GM12878 (cell line): ENCODE results near the gene AUNIP. TPM values are rescaled to one million over a fixed set of nuclear protein-coding genes. Genes with fewer than 3 reads are reported as not detected.

ENCODE experiments used
- ATF2 ChIP-seq: IDR thresholded peaks from 2 replicates; pipeline ENCODE4 v1.6.1; 2012; ENCODE audit warnings: low read length, inconsistent platforms
- BMI1 ChIP-seq: fragments of 450-650 bp; IDR thresholded peaks from 2 replicates; pipeline ENCODE4 v1.6.1; 2016; ENCODE audit warnings: mild to moderate bottlenecking, moderate library complexity, borderline replicate concordance
- CHD1 ChIP-seq: IDR thresholded peaks from 2 replicates; pipeline ENCODE4 v1.6.1; 2012; ENCODE audit warnings: low read depth, low read length, improper control_type of control experiment
- E4F1 ChIP-seq: fragments of 450-650 bp; IDR thresholded peaks from 2 replicates; pipeline ENCODE4 v1.6.1; 2018; ENCODE audit warnings: borderline replicate concordance, mild to moderate bottlenecking; ENCODE audit not compliant: partially characterized antibody
- GABPA ChIP-seq: IDR thresholded peaks from 2 replicates; pipeline ENCODE4 v1.6.1; 2014; ENCODE audit warnings: antibody characterized with exemption, low read depth, mild to moderate bottlenecking, inconsistent platforms
- IKZF2 ChIP-seq, 2 experiments: fragments of 450-650 bp; IDR thresholded peaks; 2 replicates each; pipeline ENCODE4 v1.6.1; 2017; ENCODE audit warnings: mild to moderate bottlenecking in 2 of 2, moderate library complexity in 2 of 2
- MEF2A ChIP-seq: IDR thresholded peaks from 2 replicates; pipeline ENCODE4 v1.6.1; 2011; ENCODE audit warnings: low read depth, mild to moderate bottlenecking, low read length, moderate library complexity; ENCODE audit not compliant: insufficient read depth
- NBN ChIP-seq: fragments of 450-650 bp; IDR thresholded peaks from 2 replicates; pipeline ENCODE4 v1.6.1; 2016
- POLR2A ChIP-seq: IDR thresholded peaks from 2 replicates; pipeline ENCODE4 v1.6.1; 2011; ENCODE audit warnings: low read depth, mild to moderate bottlenecking, low read length
- RCOR1 ChIP-seq: conservative IDR thresholded peaks from 2 replicates; pipeline ENCODE4 v1.6.1; 2012; ENCODE audit warnings: low read depth, low read length, improper control_type of control experiment
- RELA ChIP-seq: fragments of 450-650 bp; IDR thresholded peaks from 2 replicates; pipeline ENCODE4 v1.8.0; 2014; ENCODE audit warnings: borderline replicate concordance; ENCODE audit not compliant: partially characterized antibody
- SIN3A ChIP-seq: IDR thresholded peaks from 2 replicates; pipeline ENCODE4 v1.6.1; 2012; ENCODE audit warnings: low read depth, low read length, improper control_type of control experiment
- SPI1 ChIP-seq: IDR thresholded peaks from 2 replicates; pipeline ENCODE4 v1.6.1; 2011; ENCODE audit warnings: low read depth, mild to moderate bottlenecking, low read length, moderate library complexity, borderline replicate concordance; ENCODE audit not compliant: insufficient read depth
- SREBF2 ChIP-seq: IDR thresholded peaks from 2 replicates; pipeline ENCODE4 v1.6.1; 2012; ENCODE audit warnings: mild to moderate bottlenecking, low read length
- STAT1 ChIP-seq: fragments of 450-650 bp; conservative IDR thresholded peaks from 2 replicates; pipeline ENCODE4 v1.6.1; 2014; ENCODE audit warnings: antibody characterized with exemption, mild to moderate bottlenecking
- TBL1XR1 ChIP-seq: IDR thresholded peaks from 2 replicates; pipeline ENCODE4 v1.6.1; 2012; ENCODE audit warnings: low read depth, low read length, improper control_type of control experiment
- YY1 ChIP-seq: IDR thresholded peaks from 2 replicates; pipeline ENCODE4 v1.6.1; 2011; ENCODE audit warnings: low read depth, mild to moderate bottlenecking, low read length
- ZBTB11 ChIP-seq: fragments of 450-650 bp; formaldehyde crosslinking; IDR thresholded peaks from 2 replicates; pipeline ENCODE4 v1.5.0; 2022; ENCODE audit warnings: mild to moderate bottlenecking, missing genetic modification characterization
- ZBTB40 ChIP-seq: fragments of 450-650 bp; IDR thresholded peaks from 2 replicates; pipeline ENCODE4 v1.6.1; 2016; ENCODE audit warnings: mild to moderate bottlenecking, moderate library complexity, borderline replicate concordance
- polyA plus RNA-seq, 11 experiments: library from polyadenylated mRNA; depleted of rRNA in 4 of 11; unstranded in 6 of 11; stranded (reverse) in 5 of 11; fragments of >200 nt; fragmentation: Nextera tagmentation in 4 of 11; fragmentation: Illumina TruSeq in 1 of 11; extraction: Ambion mirVana in 4 of 11; extraction: Trizol in 1 of 11; gene quantifications; 1 replicate in 1 of 11; 2 replicates in 10 of 11; pipeline versions ENCODE4 v1.2.1 to v1.2.3, GENCODE V29; 2011 to 2016; ENCODE audit warnings: inconsistent platforms in 2 of 11, missing spikeins in 2 of 11, low read depth in 1 of 11
- total RNA-seq, 4 experiments: library from RNA; depleted of rRNA in 3 of 4; stranded (reverse); fragments of >200 nt in 3 of 4; fragmentation: Illumina TruSeq in 1 of 4; extraction: Trizol in 1 of 4; gene quantifications; 2 replicates each; pipeline versions ENCODE4 v1.2.1 to v1.2.3, GENCODE V29; 2013 to 2021

AUNIP gene
- total and polyA plus RNA-seq, 10 of the 15 experiments (the other 5 are each of a cell fraction or from before 2014, with no cell fraction given), result 3.9 to 20.0 (median 12.7) TPM

- TF ChIP-seq TBL1XR1 (peak; percentile 67; the same call in 1 of the 2 replicates), POLR2A (peak; percentile 96), ATF2 (no peak), NBN (no peak), ZBTB40 (no peak), CHD1 (no peak), RELA (no peak), MEF2A (no peak), BMI1 (no peak), SPI1 (no peak), SIN3A (peak; percentile 40; the same call in 1 of the 2 replicates), ZBTB11 (no peak), RCOR1 (no peak), IKZF2 (IDR thresholded peaks at IDR 0.05) (no peak), E4F1 (no peak), GABPA (no peak), STAT1 (no peak), YY1 (peak; percentile 78; the same call in 1 of the 2 replicates), SREBF2 (no peak)
Observed at GRCh38 chr1:25905680-25906643, 46.7 kb upstream of the AUNIP start, which contains the start of gene STMN1 (continued).
